Astrocyte of the cerebellum (primary cell): ENCODE results near the gene SEMA5A.

Experiments used
- DNase-seq: peaks from one replicate; pipeline ENCODE4 v3.0.0-alpha.2; 2011; ENCODE audit warnings: low read depth
- H3K4me3 ChIP-seq: 2 replicates; pipeline ENCODE4 v1.5.1; 2011; ENCODE audit warnings: mild to moderate bottlenecking, low read depth, low read length, moderate library complexity
- in situ Hi-C: cut with HindIII; loops from 2 replicates; pipeline ENCODE4 v1.10.0; 2017; ENCODE audit warnings: low sequenced_read_pairs
- TF ChIP-seq, protein P1 (sequence below): IDR thresholded peaks from 2 replicates; pipeline ENCODE4 v1.5.1; 2012; ENCODE audit warnings: low read length, low read depth, moderate library complexity, mild to moderate bottlenecking; ENCODE audit errors: missing control alignments

The SEMA5A gene

GRCh38 chr5:9339206-9339818 is 206.6 kb downstream of the SEMA5A start:
- H3K4me3 ChIP-seq = no peak overlapping the region
- in situ Hi-C loops = no loop called here
- DNase-seq = no peak
- TF ChIP-seq, protein P1, sequence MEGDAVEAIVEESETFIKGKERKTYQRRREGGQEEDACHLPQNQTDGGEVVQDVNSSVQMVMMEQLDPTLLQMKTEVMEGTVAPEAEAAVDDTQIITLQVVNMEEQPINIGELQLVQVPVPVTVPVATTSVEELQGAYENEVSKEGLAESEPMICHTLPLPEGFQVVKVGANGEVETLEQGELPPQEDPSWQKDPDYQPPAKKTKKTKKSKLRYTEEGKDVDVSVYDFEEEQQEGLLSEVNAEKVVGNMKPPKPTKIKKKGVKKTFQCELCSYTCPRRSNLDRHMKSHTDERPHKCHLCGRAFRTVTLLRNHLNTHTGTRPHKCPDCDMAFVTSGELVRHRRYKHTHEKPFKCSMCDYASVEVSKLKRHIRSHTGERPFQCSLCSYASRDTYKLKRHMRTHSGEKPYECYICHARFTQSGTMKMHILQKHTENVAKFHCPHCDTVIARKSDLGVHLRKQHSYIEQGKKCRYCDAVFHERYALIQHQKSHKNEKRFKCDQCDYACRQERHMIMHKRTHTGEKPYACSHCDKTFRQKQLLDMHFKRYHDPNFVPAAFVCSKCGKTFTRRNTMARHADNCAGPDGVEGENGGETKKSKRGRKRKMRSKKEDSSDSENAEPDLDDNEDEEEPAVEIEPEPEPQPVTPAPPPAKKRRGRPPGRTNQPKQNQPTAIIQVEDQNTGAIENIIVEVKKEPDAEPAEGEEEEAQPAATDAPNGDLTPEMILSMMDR = peak; percentile 52

GRCh38 chr5:9338796-9339195 is 207.1 kb downstream of the SEMA5A start:
- DNase-seq = no peak
- in situ Hi-C loops = no loop called here

DNA sequence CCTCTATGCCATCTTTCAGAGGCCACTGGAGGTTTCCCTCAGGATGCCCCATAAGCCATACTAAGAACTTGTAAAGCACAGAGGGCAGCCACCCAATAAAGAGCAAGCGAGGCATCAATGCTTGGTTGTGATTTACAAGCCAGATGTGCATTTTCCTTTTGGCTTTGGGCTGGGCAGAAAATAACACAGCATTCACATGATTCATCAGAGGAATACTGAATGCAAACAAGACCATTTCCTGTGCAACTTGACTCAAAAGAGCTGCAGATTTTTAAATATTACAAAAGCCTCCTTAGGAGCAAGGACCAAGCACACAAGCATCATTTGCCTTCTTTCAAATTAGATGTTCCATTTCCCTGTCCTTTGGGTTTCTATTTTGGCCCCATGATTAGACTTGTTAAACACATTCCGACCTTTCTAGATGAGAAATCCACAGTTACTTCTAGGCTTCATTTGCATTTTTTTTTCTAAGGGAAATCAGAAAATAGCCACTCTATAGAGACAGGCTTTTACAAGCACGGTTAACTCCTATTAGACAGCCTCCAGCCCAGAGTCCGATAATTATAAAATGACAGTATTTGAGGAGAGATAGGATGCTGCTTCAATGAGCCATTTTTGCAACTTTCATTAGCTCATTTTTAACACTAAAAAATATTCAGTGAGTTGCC is 207.8 kb downstream of the SEMA5A start:
- TF ChIP-seq, protein P1 = no peak
- H3K4me3 ChIP-seq = no peak overlapping the region
- DNase-seq = no peak
- in situ Hi-C loops = no loop called here

More at GRCh38 chr5:9338796-9339195, 207.1 kb downstream of the SEMA5A start:
- H3K4me3 ChIP-seq = no peak overlapping the region
- TF ChIP-seq, protein P1 = no peak

DNA sequence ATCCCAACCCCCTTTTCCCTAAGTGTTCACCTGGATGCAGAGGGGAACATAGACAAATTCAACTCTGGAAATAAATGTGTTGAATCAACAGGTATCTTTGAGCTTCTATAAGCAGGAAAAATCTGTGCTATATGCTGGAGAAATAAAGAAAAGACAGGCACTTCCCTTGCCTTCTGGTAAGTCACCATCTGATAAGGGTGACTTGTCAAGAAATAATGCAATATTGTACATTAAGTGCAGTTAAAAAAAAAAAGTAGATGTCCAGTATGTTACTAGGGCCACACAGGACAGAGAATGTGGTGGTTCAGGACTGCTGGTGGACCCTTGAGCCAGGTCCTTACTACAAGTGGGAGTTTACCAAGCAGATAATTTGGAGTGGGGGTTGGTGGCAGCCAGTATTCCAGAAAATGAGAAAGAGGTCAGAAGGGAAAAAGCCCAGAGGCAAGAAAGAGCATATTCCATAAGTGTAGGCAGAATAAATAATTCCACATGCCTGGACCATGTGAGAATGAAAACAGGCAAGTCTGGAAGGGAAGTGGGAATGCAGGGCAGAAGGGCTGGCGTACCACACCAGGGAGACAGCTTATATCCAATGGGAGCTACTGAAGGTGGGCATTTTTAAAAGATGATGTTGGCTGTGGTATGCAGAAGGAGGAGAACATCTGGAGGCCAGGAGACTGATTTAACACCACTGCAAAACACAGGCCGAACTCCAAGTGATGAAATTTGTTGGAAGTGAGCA is 209.9 kb downstream of the SEMA5A start:
- TF ChIP-seq, protein P1 = no peak
- DNase-seq = no peak
- in situ Hi-C loops = no loop called here
- no peak overlapping the region for H3K4me3 ChIP-seq

DNA sequence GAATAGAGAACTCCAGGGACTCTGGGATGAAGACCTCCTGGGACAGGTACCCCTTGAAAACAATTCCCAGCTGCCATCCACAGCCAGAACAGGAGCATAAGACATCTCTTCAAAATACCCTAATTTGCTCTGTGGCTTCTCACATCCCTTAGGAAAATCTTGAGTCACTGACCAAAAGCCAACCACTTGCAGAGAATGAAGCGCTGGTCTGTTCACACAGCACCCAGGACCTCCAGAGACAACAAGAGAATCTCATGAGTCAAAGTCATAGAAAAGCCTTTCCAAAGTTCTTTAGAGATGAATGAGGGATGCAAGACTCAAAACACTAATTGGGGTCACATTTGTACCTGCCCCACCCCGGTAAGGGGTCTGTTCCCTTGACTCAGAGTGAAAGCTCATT is 210.6 kb downstream of the SEMA5A start:
- H3K4me3 ChIP-seq = no peak overlapping the region
- TF ChIP-seq, protein P1 = no peak
- in situ Hi-C loops = no loop called here
- no peak for DNase-seq

- TF ChIP-seq, protein P1 = no peak
- no peak for DNase-seq
- in situ Hi-C loops = no loop called here
- H3K4me3 ChIP-seq = no peak overlapping the region
Measured at GRCh38 chr5:9332026-9332425, 213.8 kb downstream of the SEMA5A start.
